PFSK-1 (cell line): ENCODE measurements around the gene CCNL2.

ENCODE experiments used
- FOXP2 ChIP-seq: optimal IDR thresholded peaks from 2 replicates; pipeline ENCODE3; 2011; ENCODE audit warnings: borderline replicate concordance, control low read depth, inconsistent platforms; ENCODE audit not compliant: insufficient read depth; ENCODE audit errors: extremely low read length, extremely low read depth
- POLR2AphosphoS5 ChIP-seq: IDR thresholded peaks from 2 replicates; pipeline ENCODE4 v1.6.1; 2012; ENCODE audit warnings: low read depth, mild to moderate bottlenecking, control low read depth, low read length, moderate library complexity
- SIN3A ChIP-seq: IDR thresholded peaks from 2 replicates; pipeline ENCODE4 v1.6.1; 2012; ENCODE audit warnings: mild to moderate bottlenecking, low read length, moderate library complexity, borderline replicate concordance; ENCODE audit not compliant: insufficient read depth
- TAF1 ChIP-seq: IDR thresholded peaks from 2 replicates; pipeline ENCODE4 v1.6.1; 2012; ENCODE audit warnings: low read length, control low read depth, borderline replicate concordance; ENCODE audit not compliant: insufficient read depth
- TF ChIP-seq, protein P1 (sequence below), 2 experiments: IDR thresholded peaks; 2 replicates each; pipeline versions ENCODE4 v1.6.1 to v1.8.0; 2011 to 2012; ENCODE audit warnings: low read depth in 2 of 2, low read length in 2 of 2, control low read depth in 1 of 2, inconsistent platforms in 1 of 2, mild to moderate bottlenecking in 1 of 2, moderate library complexity in 1 of 2; ENCODE audit not compliant: insufficient read depth in 1 of 2

The CCNL2 gene

DNA sequence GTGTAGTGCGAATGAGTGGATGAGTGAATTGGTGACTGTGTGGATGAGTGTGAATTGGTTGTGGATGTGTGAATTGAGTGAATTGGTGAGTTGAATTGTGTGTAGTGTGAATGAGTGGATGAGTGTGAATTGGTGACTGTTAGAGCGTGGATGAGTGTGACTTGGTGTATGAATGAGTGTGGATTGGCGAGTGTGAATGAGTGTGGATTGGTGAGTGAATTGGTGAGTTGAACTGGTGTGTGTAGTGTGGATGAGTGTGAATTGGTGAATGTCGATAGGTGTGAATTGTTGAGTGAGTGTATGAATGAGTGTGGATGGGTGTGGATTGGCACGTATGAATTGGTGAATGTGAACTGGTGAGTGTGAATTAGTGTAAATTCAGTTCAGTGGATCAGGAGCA lies 31.8 kb downstream of the CCNL2 start:
- TF ChIP-seq SIN3A (no peak), TAF1 (no peak)

DNA sequence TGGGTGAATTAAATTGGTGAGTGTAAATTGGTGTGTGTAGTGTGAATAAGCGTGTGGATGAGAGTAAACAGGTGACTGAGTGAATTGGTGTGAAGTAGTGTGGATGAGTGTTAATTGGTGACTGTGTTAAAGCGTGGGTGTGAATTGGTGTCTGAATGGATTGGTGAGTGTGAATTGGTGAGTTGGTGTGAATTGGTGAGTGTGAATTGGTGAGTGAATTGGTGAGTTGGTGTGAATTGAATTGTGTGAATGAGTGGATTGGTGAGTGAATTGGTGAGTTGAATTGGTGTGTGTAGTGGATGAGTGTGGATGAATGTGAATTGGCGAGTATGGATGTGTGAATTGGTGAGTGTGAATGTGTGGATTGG lies 32.5 kb downstream of the CCNL2 start:
- TF ChIP-seq, protein P1, sequence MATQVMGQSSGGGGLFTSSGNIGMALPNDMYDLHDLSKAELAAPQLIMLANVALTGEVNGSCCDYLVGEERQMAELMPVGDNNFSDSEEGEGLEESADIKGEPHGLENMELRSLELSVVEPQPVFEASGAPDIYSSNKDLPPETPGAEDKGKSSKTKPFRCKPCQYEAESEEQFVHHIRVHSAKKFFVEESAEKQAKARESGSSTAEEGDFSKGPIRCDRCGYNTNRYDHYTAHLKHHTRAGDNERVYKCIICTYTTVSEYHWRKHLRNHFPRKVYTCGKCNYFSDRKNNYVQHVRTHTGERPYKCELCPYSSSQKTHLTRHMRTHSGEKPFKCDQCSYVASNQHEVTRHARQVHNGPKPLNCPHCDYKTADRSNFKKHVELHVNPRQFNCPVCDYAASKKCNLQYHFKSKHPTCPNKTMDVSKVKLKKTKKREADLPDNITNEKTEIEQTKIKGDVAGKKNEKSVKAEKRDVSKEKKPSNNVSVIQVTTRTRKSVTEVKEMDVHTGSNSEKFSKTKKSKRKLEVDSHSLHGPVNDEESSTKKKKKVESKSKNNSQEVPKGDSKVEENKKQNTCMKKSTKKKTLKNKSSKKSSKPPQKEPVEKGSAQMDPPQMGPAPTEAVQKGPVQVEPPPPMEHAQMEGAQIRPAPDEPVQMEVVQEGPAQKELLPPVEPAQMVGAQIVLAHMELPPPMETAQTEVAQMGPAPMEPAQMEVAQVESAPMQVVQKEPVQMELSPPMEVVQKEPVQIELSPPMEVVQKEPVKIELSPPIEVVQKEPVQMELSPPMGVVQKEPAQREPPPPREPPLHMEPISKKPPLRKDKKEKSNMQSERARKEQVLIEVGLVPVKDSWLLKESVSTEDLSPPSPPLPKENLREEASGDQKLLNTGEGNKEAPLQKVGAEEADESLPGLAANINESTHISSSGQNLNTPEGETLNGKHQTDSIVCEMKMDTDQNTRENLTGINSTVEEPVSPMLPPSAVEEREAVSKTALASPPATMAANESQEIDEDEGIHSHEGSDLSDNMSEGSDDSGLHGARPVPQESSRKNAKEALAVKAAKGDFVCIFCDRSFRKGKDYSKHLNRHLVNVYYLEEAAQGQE (IDR thresholded peaks at IDR 0.05; ENCODE audit: insufficient read depth in 1 of 2, low read depth in 2 of 2, low read length in 2 of 2), result no peak
- TF ChIP-seq FOXP2 (no peak), POLR2AphosphoS5 (no peak), SIN3A (no peak), TAF1 (no peak)

DNA sequence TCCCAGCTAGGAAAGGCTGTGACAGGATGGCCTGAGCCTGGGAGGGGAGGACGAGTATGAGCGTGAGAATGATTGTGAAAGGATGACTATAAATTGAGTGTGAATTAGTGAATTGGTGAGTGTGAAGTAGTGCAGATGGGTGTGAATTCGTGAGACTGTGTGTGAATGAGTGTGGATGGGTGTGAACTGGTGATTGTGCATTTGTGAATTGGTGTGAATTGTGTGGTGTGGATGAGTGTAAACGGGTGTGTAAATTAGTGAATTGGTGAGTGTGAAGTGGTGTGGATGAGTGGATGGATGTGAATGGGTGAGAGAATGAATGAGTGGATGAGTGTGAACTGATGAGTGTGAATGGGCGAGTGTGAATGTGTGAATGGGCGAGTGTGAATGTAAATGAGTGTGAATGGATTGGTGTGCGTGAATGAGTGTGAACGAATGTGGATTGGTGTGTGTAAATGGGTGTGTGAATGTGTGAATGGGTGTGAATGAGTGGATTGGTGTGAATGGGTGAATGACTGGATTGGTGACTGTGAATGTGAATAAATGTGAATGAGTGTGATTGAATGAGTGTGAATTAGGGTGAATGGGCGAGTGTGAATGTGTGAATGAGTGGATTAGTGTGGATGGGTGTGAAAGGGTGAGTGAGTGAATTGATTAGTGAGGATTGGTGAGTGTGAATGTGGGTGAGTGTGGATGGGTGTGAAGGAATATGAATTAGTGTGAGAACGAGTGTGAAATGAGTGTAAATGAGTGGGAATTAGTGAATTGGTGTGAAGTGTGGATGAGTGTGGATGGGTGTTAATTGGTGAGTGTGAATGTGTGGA lies 33.0 kb downstream of the CCNL2 start:
- TF ChIP-seq FOXP2 (no peak), TAF1 (no peak)
- TF ChIP-seq, protein P1 (IDR thresholded peaks at IDR 0.05; ENCODE audit: insufficient read depth in 1 of 2, low read depth in 2 of 2, low read length in 2 of 2), result no peak

DNA sequence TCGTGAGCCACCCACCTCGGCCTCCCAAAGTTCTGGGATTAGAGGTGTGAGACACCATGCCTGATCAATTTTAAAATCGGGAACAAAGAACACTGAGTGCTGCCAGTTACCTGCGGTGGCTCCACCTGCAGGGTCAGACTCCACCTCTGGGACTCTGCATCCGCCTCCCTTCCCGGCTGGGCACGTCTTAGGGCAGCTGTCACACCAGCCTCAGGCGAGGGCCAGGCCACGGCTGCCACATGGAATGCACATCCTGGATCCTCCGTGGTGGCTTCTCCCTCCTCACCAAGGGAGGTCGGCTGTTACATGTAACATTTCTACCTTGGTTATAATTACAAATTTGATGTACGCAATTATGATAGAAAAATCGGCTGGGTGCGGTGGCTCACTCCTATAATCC lies 34.9 kb downstream of the CCNL2 start:
- no peak for TF ChIP-seq TAF1
- TF ChIP-seq, protein P1 (IDR thresholded peaks at IDR 0.05; ENCODE audit: insufficient read depth in 1 of 2, low read depth in 2 of 2, low read length in 2 of 2), result no peak
- no peak for TF ChIP-seq SIN3A

DNA sequence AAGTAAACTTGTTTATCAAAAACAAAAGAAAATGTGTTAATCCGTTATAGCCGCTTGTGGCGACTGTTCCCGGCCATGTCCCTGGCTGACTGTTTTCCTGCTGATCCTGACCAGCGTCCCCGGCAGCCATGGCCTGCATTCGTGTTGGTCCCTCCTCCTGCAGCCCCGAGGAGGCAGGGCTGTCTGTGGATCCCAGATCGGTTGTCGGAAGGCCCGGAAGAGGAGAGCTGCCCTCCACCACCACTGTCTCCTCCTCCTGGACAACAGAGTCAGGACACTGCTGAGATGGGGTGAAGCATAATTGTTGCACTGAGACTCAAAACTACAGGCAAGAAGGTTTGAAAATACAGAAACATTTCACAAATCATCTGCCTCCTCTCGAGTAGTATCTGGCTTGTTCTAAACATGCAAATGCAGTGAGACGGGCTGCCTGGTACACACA lies 37.1 kb downstream of the CCNL2 start:
- TF ChIP-seq TAF1 (no peak), POLR2AphosphoS5 (no peak), SIN3A (no peak), FOXP2 (no peak)
- TF ChIP-seq, protein P1 (IDR thresholded peaks at IDR 0.05; ENCODE audit: insufficient read depth in 1 of 2, low read depth in 2 of 2, low read length in 2 of 2), result no peak
